ENCODE data around the gene CCDC137.
A peak's percentile ranks its signal among the peaks of the same experiment; 100 is the strongest.

The CCDC137 gene

DNA sequence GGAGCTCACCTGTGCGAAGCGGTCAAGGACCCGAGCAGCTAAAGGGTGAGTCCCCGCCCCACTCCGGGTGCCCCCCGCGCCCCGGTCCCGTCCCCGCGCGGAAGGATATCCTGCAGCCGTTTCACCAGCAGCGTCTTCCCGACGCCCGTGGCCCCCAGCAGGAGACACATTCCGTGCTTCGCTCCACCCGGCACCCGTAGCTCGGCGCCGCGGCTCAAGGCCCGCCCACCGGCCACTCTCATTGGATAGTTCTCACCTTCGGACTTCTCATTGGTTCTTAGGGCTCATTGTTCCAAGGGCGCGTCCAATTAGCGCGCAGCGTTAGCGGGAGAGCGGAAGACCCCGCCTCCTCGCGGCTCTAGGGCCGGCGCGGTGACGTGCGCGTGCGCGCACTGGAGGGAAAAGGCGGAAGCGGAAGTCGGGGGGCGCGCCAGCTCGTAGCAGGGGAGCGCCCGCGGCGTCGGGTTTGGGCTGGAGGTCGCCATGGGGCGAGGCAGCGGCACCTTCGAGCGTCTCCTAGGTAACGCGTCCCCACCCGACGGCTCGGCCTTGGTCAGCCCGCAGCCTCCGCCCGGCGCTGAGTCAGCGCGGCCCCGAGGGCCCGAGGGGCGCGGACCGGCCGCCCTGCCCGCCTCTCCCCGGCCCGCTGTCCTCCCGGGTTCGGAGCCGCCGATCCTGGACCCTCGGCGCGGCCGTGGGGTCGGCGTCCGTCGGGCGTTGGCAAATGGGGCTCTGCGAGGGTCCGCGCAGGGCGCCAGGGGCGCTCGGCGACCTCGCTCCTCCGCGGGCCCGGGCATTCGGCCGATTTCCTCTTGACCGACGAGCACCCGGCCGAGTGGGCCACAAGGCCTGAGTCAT, 17.3 kb downstream of the CCDC137 start, which contains the start of the genes ARL16 and HGS:
Gene ARL16, minus strand, starts transcription at position 214 of the 858 bp plus-strand sequence. Its CDS starts 44 bp downstream, at position 170.
Gene HGS, plus strand, starts transcription at position 428 of the 858 bp plus-strand sequence. Its CDS starts 56 bp downstream, at position 484.
- peak; percentile 99 for DNase-seq

DNA sequence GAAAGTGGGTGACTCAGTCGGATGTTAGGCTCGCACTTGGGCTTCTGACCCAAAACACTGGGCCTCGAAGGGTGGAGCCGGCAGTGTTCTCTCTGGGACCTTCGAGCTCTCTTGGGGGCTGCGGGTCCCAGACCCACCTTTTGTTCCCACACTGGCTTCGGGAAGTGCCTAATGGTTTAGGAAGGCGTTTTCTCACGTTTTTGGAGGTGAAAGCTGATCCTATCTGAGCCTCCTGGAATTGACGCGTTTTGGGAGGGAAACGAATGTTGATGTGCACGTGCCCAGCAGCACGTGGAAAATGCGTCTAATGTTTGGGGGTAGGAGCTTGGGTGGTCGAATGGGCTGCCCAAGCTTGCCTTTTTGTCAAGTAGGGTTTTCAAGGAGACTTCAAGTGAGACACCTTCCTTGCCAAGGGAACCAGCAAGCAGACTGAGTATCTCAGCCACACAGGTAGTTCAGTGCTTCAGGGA, 17.9 kb downstream of the CCDC137 start:
- no peak for DNase-seq

DNA sequence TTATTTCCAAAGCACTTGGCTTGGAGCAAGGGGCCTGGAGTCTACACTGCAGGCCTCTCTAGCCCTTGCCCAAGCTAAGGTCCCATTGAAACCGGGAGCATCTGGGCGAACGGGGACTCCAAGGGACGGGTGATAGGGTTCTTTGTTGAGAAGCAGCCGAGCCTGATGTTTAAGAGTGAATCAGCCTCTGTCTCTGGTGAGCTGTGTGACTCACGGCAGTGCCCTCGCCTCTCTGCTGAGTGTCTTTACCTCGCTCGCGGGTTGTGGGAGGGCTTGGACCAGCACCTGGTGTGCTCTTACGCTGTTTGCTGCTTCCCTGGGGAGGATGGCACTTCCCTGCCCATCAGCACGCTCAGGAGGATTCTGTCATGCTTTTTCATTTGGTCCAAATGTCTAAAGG, 18.6 kb downstream of the CCDC137 start:
- peak; percentile 83 for DNase-seq

DNA sequence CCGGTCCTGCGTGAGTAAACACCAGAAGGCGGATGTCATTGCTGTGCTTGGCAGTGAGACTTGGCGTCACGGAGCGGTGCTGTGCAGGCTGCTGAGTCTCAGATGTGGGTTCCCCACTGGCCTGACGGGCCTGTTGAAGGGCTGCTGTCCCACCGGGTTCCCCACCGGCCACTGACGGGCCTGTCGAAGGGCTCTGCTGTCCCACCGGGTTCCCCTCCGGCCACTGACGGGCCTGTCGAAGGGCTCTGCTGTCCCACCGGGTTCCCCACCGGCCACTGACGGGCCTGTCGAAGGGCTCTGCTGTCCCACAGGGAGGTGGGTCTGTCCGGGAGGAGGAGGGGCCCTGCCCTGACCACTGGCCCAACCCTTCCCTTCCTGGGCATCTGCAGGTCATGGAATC, 20.1 kb downstream of the CCDC137 start:
- DNase-seq: no peak

DNA sequence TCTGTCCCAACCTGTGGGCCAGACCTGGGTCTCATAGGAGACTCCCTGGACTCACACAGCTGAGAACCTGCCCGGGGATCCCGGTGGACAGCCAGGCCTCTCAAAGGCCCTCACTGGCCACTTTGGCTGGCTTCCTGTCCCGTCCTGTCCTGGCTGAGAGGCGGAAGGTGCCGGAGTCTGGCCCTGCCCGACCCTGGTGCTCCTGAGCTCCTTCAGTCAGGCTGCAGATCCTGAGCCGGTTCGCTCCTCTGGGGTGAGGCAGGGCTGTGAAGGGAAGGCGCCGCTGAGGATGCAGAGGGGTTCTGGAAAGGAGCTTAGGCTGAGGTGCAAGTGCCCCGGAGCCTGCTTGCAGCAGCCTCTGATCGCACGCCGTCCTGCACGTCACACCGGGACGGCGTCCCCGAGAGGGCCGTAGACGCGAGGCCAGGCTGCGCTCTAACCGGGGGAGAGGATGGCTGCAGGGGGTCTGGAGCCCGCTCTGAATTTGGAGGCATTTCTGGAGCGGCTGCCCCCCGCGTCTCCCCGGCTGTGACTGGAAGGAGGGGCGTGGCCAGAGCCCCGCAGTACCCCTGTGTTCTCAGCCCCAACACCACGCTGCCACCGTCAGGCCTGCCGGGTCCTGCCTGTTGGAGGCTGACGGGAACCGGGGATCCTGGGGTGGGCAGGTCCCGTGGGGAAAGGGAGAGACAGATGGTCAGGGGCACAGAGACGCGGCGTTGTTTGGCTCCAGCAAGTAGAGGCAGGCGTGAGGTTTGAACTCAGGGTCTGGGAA, 21.4 kb downstream of the CCDC137 start:
- DNase-seq: no peak

DNA sequence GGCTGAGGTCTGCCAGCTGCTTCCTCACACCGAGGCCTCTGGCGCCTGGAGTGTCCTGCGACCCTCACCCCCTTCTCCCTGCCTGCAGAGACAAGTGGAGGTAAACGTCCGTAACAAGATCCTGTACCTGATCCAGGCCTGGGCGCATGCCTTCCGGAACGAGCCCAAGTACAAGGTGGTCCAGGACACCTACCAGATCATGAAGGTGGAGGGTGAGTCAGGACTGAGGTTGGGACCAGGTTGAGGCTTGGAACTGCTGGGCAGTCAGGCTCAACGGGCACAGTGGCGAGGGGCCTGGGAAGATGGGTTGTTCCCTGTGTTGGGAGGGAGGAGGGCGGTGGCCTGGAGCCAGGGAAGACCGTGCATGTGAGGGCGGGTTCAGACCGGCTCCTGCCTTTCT, 22.1 kb downstream of the CCDC137 start:
- DNase-seq: no peak

DNA sequence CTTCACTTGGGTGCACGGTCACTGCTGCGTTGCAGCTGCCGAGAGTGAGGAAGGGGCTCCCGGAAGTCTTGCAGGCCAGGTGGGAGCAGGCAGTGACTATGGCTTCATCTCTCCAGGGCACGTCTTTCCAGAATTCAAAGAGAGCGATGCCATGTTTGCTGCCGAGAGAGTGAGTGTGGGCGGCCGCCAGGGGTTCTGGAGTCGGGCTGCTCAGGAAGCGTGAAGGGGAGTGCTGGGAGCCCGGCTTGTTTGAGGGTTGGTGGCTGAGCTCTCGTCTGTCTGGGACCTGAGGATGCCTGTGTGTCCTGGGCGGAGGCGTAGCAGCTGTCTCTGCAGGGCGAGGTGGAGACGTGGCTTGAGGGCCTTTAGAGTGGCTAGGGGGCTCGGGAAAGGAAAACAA, 23.5 kb downstream of the CCDC137 start:
- DNase-seq: no peak

DNA sequence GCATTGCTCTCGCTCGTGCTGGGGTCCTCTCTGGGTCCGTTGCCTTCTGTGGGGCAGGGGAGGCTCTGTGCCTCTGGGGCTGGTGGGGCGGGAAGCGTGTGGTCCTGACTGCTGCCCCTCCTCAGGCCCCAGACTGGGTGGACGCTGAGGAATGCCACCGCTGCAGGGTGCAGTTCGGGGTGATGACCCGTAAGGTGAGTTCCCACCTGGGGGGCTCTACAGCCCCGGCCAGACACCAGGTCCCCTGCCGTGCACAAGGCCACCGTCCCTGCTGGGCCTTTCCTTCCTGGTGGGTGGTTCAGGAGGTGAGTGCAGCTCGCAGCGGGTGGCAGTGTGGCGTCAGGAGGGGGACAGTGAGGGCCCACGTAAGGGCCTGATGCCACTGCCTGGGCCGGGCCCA, 24.0 kb downstream of the CCDC137 start:
- DNase-seq: no peak

DNA sequence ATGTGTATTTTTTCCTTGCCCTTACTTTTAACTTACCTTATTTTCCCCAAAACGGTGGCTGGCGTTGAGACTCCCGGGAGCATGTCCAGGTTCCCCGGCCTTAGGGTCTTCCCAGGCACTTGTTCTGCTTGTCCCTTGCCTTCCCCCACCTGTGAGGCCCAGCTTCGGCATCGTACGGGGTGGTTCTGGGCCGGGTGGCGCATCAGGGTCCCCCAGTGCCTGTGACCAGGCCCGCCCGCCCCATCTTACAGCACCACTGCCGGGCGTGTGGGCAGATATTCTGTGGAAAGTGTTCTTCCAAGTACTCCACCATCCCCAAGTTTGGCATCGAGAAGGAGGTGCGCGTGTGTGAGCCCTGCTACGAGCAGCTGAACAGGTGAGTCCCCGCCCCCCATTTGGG, 24.7 kb downstream of the CCDC137 start:
- no peak for DNase-seq

DNA sequence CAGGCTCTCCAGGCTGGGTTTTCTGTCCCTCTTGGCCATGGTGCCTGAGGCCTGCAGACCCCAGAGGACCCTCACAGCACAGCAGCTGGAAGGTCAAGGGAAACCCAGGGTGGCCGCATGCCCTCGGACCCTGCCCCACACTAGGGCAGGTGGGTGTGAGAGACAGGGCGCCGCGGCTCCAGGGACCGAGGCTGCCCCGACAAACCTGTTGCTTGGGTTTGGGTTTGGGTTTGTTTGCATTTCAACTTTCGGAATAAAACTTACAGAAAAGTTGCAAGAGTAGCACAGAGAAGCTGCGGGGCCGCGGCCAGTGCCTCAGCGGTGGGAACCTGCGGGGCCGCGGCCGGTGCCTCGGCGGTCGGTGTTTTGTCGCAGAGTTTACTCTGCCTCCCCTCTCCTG, 25.1 kb downstream of the CCDC137 start:
- no peak for DNase-seq

DNA sequence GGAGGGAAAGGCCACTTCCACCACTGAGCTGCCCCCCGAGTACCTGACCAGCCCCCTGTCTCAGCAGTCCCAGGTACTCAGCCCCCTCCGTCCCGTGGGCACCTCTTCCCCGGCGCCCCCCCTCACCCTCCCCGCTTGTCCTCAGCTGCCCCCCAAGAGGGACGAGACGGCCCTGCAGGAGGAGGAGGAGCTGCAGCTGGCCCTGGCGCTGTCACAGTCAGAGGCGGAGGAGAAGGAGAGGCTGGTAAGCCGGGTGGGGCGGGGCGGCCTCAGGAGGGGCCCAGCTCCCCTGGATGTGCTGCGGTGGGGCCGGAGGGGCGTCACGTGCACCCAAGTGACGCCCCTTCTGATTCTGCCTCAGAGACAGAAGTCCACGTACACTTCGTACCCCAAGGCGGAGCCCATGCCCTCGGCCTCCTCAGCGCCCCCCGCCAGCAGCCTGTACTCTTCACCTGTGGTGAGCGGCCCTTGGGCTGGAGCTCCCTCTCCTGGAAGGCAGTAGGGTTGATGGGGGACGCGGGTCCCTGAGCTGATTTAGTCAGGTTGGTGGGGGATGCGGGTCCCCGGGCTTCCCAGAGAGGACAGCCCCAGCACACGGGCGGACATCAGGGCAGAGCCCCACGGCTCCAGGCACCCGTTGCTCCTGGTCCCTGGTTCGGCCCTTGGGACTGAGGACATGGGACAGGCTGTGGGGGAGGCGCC, 27.1 kb downstream of the CCDC137 start:
- no peak for DNase-seq

DNA sequence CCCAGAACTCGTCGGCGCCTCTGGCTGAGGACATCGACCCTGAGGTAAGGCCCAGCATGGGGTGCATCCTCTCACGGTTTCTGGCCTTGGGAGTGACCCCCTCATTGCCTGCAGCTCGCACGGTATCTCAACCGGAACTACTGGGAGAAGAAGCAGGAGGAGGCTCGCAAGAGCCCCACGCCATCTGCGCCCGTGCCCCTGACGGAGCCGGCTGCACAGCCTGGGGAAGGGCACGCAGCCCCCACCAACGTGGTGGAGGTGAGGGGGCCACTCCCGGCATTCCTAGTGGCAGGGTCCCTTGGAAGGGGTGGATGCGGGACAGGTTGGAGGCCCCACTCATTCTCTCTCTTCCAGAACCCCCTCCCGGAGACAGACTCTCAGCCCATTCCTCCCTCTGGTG, 28.3 kb downstream of the CCDC137 start:
- no peak for DNase-seq

DNA sequence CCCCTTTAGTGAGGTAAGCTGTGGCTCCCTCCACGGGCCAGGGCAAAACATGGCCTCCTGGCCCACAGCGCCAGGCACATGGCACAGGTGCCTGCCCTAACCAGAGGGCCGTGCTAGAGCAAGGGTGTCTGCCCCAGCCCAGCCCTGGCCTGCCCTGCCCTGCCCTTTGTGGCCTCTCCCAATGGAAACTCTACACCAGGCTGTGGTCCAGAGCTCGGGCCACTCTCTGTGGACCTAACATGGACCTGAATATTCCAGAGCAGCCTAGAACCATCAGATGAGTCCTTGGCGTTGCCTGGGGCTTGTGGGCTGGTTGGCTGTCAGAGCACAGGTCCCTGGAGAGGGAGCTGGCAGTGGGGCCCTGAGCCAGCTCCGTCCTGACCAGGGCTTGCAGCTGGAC, 28.7 kb downstream of the CCDC137 start:
- no peak for DNase-seq

DNA sequence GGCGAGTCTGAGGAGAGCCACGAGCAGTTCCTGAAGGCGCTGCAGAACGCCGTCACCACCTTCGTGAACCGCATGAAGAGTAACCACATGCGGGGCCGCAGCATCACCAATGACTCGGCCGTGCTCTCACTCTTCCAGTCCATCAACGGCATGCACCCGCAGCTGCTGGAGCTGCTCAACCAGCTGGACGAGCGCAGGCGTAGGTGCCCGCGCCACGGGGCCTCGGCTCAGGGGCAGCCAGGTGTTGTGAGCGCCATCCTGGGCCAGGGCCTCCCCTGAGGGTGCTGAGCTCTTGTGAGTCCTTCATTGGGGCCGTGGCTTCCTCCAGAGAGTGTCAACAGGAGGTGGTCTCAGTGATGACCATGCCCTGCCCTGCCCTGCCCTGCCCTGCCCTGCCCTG, 29.3 kb downstream of the CCDC137 start:
- no peak for DNase-seq

DNA sequence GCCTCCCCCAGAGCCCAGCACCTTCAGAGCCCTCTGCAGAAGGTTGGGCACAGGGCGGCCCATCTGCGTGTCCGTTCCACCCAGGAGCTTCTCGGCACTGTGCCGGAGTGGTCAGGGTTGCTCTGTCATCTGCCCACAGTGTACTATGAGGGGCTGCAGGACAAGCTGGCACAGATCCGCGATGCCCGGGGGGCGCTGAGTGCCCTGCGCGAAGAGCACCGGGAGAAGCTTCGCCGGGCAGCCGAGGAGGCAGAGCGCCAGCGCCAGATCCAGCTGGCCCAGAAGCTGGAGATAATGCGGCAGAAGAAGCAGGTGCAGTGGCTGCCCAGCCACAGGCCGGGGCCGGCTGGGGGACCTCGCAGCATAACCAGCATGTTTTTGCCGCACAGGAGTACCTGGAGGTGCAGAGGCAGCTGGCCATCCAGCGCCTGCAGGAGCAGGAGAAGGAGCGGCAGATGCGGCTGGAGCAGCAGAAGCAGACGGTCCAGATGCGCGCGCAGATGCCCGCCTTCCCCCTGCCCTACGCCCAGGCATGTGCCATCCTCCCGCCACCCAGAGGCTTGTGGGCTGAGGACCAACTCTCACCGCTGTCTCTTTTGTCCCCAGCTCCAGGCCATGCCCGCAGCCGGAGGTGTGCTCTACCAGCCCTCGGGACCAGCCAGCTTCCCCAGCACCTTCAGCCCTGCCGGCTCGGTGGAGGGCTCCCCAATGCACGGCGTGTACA, 29.8 kb downstream of the CCDC137 start:
- DNase-seq: no peak

DNA sequence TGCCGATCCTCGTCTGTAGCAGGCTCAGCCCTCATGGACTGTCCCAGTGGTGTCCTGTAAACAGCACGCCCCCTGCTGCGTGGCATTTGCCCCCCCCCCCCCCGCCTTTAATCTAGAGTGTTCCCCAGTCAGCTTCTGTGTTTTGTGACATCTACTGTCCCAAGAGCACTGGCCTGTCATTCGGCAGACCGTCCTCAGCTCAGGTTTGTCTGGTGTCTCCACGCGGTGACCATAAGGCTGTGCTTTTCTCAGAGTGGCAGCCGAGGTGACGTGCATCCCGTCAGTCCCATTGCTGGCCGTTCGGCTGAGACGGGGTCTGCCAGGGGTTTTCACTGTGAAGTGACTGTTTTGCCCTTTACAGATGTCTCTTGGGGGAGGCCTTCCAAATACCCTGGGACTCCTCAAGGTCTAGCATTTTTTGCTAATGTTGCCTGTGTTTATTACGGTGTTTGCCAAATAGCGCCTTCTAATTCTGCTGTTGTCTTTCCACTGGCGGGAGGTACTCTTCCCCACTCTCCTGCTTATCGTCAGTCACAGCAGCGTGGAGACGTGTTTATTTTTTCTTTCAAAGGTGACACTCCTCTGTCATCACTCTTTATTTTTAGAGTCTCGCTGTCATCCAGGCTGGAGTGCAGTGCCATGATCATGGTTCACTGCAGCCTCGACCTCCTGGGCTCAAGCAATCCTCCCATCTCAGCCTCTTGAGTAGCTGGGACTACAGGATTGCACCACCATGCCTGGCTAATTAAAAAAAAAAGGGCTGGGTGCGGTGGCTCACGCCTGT, 30.9 kb downstream of the CCDC137 start:
- no peak for DNase-seq

DNA sequence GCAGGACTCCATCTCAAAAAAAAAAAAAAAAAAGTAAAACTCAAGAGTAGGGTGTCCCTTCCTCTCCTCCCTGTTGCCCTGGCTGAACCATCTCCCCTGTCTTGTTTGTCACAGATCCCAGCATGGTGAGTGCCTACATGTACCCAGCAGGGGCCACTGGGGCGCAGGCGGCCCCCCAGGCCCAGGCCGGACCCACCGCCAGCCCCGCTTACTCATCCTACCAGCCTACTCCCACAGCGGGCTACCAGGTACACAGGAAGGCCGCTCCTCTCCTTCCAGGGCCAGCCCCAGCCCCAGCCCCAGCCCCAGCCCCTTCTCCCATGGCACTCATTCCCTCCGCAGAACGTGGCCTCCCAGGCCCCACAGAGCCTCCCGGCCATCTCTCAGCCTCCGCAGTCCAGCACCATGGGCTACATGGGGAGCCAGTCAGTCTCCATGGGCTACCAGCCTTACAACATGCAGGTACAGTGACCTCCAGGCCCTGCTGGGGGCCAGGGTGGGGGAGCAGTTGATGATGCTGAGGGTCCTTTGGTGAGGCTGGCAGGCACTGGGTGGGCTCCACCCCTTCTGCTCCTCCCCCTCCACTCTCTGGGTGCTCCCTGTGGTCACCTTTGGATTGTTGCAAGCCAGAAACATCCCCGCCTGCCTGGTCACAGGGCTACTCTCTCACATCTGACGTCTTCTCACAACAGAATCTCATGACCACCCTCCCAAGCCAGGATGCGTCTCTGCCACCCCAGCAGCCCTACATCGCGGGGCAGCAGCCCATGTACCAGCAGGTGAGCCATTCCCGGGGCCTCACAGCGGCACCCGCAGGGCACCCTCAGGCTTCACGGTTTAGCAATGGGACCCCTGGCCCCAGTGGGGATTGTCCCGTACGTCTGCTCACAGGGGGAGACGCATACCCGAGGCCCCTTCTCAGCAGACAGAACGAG, 34.1 kb downstream of the CCDC137 start:
- DNase-seq: no peak

DNA sequence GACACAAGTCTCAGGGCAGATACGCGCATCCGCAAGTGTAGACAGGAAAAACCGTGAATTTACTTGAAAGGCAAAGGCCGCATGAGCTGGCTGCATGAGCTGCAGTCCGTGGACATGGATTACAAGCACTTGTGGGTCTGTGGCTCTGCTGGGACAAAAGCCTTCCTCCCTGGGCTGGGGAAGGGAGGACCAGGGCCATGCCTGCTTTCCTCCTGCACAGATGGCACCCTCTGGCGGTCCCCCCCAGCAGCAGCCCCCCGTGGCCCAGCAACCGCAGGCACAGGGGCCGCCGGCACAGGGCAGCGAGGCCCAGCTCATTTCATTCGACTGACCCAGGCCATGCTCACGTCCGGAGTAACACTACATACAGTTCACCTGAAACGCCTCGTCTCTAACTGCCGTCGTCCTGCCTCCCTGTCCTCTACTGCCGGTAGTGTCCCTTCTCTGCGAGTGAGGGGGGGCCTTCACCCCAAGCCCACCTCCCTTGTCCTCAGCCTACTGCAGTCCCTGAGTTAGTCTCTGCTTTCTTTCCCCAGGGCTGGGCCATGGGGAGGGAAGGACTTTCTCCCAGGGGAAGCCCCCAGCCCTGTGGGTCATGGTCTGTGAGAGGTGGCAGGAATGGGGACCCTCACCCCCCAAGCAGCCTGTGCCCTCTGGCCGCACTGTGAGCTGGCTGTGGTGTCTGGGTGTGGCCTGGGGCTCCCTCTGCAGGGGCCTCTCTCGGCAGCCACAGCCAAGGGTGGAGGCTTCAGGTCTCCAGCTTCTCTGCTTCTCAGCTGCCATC, 34.9 kb downstream of the CCDC137 start:
- peak; percentile 29 for DNase-seq

DNA sequence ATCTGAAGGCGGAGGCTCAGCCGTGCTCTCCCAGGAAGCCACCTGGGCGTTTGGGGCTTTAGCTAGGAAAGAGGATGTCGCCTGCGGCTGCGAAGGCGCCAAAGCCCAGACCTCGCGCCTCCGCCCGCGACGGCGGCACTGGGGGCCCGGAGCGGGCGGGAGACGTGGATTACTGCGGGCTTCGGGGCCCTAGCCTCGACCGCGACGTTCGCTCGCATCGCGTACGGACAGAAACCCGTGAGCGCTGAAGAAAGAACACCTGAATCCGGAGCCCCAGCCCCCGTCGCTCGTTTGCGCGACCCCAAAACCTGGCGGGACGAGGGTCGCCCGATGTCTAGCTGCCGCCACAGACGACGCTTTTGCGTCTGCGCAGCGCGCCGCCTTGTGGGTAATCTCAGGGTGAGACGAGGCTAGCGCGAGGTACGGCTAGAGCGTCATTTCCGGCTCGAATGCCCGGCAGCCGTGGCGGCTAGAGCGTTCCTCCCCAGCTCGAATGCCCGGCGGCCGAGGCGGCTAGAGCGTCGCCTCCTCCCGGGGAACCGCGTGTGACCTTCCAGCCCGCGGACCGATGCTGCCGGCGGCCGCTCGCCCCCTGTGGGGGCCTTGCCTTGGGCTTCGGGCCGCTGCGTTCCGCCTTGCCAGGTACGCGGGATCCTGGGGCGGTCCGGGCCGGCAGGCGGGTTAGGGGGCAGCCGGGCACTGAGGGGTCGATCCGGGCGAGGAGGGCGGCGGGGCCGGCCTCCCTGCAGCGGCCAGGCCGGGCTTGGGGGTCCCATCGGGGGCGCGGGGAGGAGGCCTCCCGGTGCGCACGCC, 36.6 kb downstream of the CCDC137 start, which contains the start of gene MRPL12:
Gene MRPL12, plus strand, starts transcription at position 434 of the 813 bp plus-strand sequence. Its CDS starts 135 bp downstream, at position 569.
- DNase-seq: peak; percentile 91
